Measurements from ENCODE around the gene TRIM62.

The TRIM62 gene

GRCh38 chr1:33096363-33097005 lies 85.4 kb downstream of the TRIM62 start:
- DNase-seq: no peak

Measured in activated naive CD4-positive, alpha-beta T cell treated with anti-CD3 and anti-CD28 coated beads, Interleukin-2, amount 50 U/mL, for 16 hours (primary cell).